Measurements from ENCODE around the gene CTXN1.
A peak's percentile ranks its signal among the peaks of the same experiment; 100 is the strongest.

The CTXN1 gene

GRCh38 chr19:7908742-7909461, 17.0 kb downstream of the CTXN1 start:
- Histone ChIP-seq H3K4me3 (ENCODE audit: low read length in 2 of 2) (no peak overlapping the region), H3K4me1 (ENCODE audit: control insufficient read depth in 2 of 2, insufficient read depth in 2 of 2, low read length in 2 of 2) (peaks cover 9 to 11% of the 10 kb centered on the region in 2 donors), H3K27me3 (ENCODE audit: control insufficient read depth in 2 of 2, insufficient read depth in 2 of 2, low read length in 2 of 2) (no peaks in the 10 kb centered on the region), H3K9ac (ENCODE audit: low read depth in 1 of 2, low read length in 2 of 2) (no peak overlapping the region), H3K27ac (ENCODE audit: low read depth in 2 of 2, low read length in 2 of 2) (no peak overlapping the region), H3K9me3 (ENCODE audit: control insufficient read depth in 2 of 2, low read length in 2 of 2) (no peaks in the 10 kb centered on the region), H3K36me3 (ENCODE audit: control insufficient read depth in 2 of 2, insufficient read depth in 2 of 2, low read length in 2 of 2) (peaks cover 24 to 30% of the 10 kb centered on the region in 2 donors)

GRCh38 chr19:7908078-7908699, 17.7 kb downstream of the CTXN1 start:
- Histone ChIP-seq H3K4me3 (ENCODE audit: low read length in 2 of 2) (no peak overlapping the region), H3K9me3 (ENCODE audit: control insufficient read depth in 2 of 2, low read length in 2 of 2) (no peaks in the 10 kb centered on the region), H3K36me3 (ENCODE audit: control insufficient read depth in 2 of 2, insufficient read depth in 2 of 2, low read length in 2 of 2) (peaks cover 24 to 30% of the 10 kb centered on the region in 2 donors), H3K9ac (ENCODE audit: low read depth in 1 of 2, low read length in 2 of 2) (no peak overlapping the region), H3K4me1 (ENCODE audit: control insufficient read depth in 2 of 2, insufficient read depth in 2 of 2, low read length in 2 of 2) (peaks cover 10 to 11% of the 10 kb centered on the region in 2 donors), H3K27ac (ENCODE audit: low read depth in 2 of 2, low read length in 2 of 2) (no peak overlapping the region), H3K27me3 (ENCODE audit: control insufficient read depth in 2 of 2, insufficient read depth in 2 of 2, low read length in 2 of 2) (no peaks in the 10 kb centered on the region)

GRCh38 chr19:7907544-7907943, 18.4 kb downstream of the CTXN1 start:
- no peak overlapping the region for H3K4me3 ChIP-seq (ENCODE audit: low read length in 2 of 2)
- H3K4me1 ChIP-seq (ENCODE audit: control insufficient read depth in 2 of 2, insufficient read depth in 2 of 2, low read length in 2 of 2), result peaks cover 16 to 17% of the 10 kb centered on the region in 2 donors
- H3K27me3 ChIP-seq (ENCODE audit: control insufficient read depth in 2 of 2, insufficient read depth in 2 of 2, low read length in 2 of 2), result no peaks in the 10 kb centered on the region
- H3K9me3 ChIP-seq (ENCODE audit: control insufficient read depth in 2 of 2, low read length in 2 of 2), result no peaks in the 10 kb centered on the region
- H3K27ac ChIP-seq (ENCODE audit: low read depth in 2 of 2, low read length in 2 of 2), result no peak overlapping the region
- H3K36me3 ChIP-seq (ENCODE audit: control insufficient read depth in 2 of 2, insufficient read depth in 2 of 2, low read length in 2 of 2), result peaks cover 20 to 26% of the 10 kb centered on the region in 2 donors
- no peak overlapping the region for H3K9ac ChIP-seq (ENCODE audit: low read depth in 1 of 2, low read length in 2 of 2)

GRCh38 chr19:7907122-7907521, 18.8 kb downstream of the CTXN1 start:
- Histone ChIP-seq H3K4me3 (ENCODE audit: low read length in 2 of 2) (no peak overlapping the region), H3K9ac (ENCODE audit: low read depth in 1 of 2, low read length in 2 of 2) (no peak overlapping the region), H3K27ac (ENCODE audit: low read depth in 2 of 2, low read length in 2 of 2) (no peak overlapping the region), H3K9me3 (ENCODE audit: control insufficient read depth in 2 of 2, low read length in 2 of 2) (no peaks in the 10 kb centered on the region), H3K27me3 (ENCODE audit: control insufficient read depth in 2 of 2, insufficient read depth in 2 of 2, low read length in 2 of 2) (no peaks in the 10 kb centered on the region), H3K36me3 (ENCODE audit: control insufficient read depth in 2 of 2, insufficient read depth in 2 of 2, low read length in 2 of 2) (peaks cover 19 to 24% of the 10 kb centered on the region in 2 donors), H3K4me1 (ENCODE audit: control insufficient read depth in 2 of 2, insufficient read depth in 2 of 2, low read length in 2 of 2) (peaks cover 16 to 19% of the 10 kb centered on the region in 2 donors)

GRCh38 chr19:7905859-7906258, 20.1 kb downstream of the CTXN1 start:
- Histone ChIP-seq H3K27me3 (ENCODE audit: control insufficient read depth in 2 of 2, insufficient read depth in 2 of 2, low read length in 2 of 2) (no peaks in the 10 kb centered on the region), H3K4me1 (ENCODE audit: control insufficient read depth in 2 of 2, insufficient read depth in 2 of 2, low read length in 2 of 2) (peaks cover 16 to 19% of the 10 kb centered on the region in 2 donors), H3K4me3 (ENCODE audit: low read length in 2 of 2) (no peak overlapping the region), H3K9ac (ENCODE audit: low read depth in 1 of 2, low read length in 2 of 2) (no peak overlapping the region), H3K27ac (ENCODE audit: low read depth in 2 of 2, low read length in 2 of 2) (no peak overlapping the region), H3K9me3 (ENCODE audit: control insufficient read depth in 2 of 2, low read length in 2 of 2) (no peaks in the 10 kb centered on the region), H3K36me3 (ENCODE audit: control insufficient read depth in 2 of 2, insufficient read depth in 2 of 2, low read length in 2 of 2) (peaks cover 9 to 14% of the 10 kb centered on the region in 2 donors)

- Histone ChIP-seq H3K9ac (ENCODE audit: low read depth in 1 of 2, low read length in 2 of 2) (no peak overlapping the region), H3K4me1 (ENCODE audit: control insufficient read depth in 2 of 2, insufficient read depth in 2 of 2, low read length in 2 of 2) (peaks cover 16 to 19% of the 10 kb centered on the region in 2 donors), H3K27me3 (ENCODE audit: control insufficient read depth in 2 of 2, insufficient read depth in 2 of 2, low read length in 2 of 2) (no peaks in the 10 kb centered on the region), H3K36me3 (ENCODE audit: control insufficient read depth in 2 of 2, insufficient read depth in 2 of 2, low read length in 2 of 2) (peaks cover 3 to 8% of the 10 kb centered on the region in 2 donors), H3K27ac (ENCODE audit: low read depth in 2 of 2, low read length in 2 of 2) (no peak overlapping the region), H3K4me3 (ENCODE audit: low read length in 2 of 2) (peak overlapping the region in 1 of 2 donors; percentile 92), H3K9me3 (ENCODE audit: control insufficient read depth in 2 of 2, low read length in 2 of 2) (no peaks in the 10 kb centered on the region)
Observed at GRCh38 chr19:7905268-7905667, 20.7 kb downstream of the CTXN1 start.

GRCh38 chr19:7904074-7905020, 21.6 kb downstream of the CTXN1 start:
- peak overlapping the region; percentile 81 to 96 for H3K9ac ChIP-seq (ENCODE audit: low read depth in 1 of 2, low read length in 2 of 2)
- no peaks in the 10 kb centered on the region for H3K27me3 ChIP-seq (ENCODE audit: control insufficient read depth in 2 of 2, insufficient read depth in 2 of 2, low read length in 2 of 2)
- H3K27ac ChIP-seq (ENCODE audit: low read depth in 2 of 2, low read length in 2 of 2), result peak overlapping the region; percentile 84 to 86
- peaks cover 16 to 19% of the 10 kb centered on the region in 2 donors for H3K4me1 ChIP-seq (ENCODE audit: control insufficient read depth in 2 of 2, insufficient read depth in 2 of 2, low read length in 2 of 2)
- peaks cover 0 to 3% of the 10 kb centered on the region in 2 donors for H3K36me3 ChIP-seq (ENCODE audit: control insufficient read depth in 2 of 2, insufficient read depth in 2 of 2, low read length in 2 of 2)
- peak overlapping the region; percentile 84 to 92 for H3K4me3 ChIP-seq (ENCODE audit: low read length in 2 of 2)
- no peaks in the 10 kb centered on the region for H3K9me3 ChIP-seq (ENCODE audit: control insufficient read depth in 2 of 2, low read length in 2 of 2)

GRCh38 chr19:7903244-7904073, 22.5 kb downstream of the CTXN1 start, which contains the start of gene MAP2K7:
Gene MAP2K7, plus strand, starts transcription at chr19:7903877. Its CDS starts 68 bp downstream, at chr19:7903945.
- Histone ChIP-seq H3K36me3 (ENCODE audit: control insufficient read depth in 2 of 2, insufficient read depth in 2 of 2, low read length in 2 of 2) (no peaks in the 10 kb centered on the region), H3K4me1 (ENCODE audit: control insufficient read depth in 2 of 2, insufficient read depth in 2 of 2, low read length in 2 of 2) (peaks cover 16 to 19% of the 10 kb centered on the region in 2 donors)

GRCh38 chr19:7902796-7903243, 23.1 kb downstream of the CTXN1 start:
- Histone ChIP-seq H3K4me3 (ENCODE audit: low read length in 2 of 2) (peak overlapping the region; percentile 70 to 91), H3K9me3 (ENCODE audit: control insufficient read depth in 2 of 2, low read length in 2 of 2) (no peaks in the 10 kb centered on the region), H3K4me1 (ENCODE audit: control insufficient read depth in 2 of 2, insufficient read depth in 2 of 2, low read length in 2 of 2) (peaks cover 16 to 19% of the 10 kb centered on the region in 2 donors), H3K36me3 (ENCODE audit: control insufficient read depth in 2 of 2, insufficient read depth in 2 of 2, low read length in 2 of 2) (no peaks in the 10 kb centered on the region), H3K27ac (ENCODE audit: low read depth in 2 of 2, low read length in 2 of 2) (peak overlapping the region; percentile 78 to 86), H3K27me3 (ENCODE audit: control insufficient read depth in 2 of 2, insufficient read depth in 2 of 2, low read length in 2 of 2) (no peaks in the 10 kb centered on the region), H3K9ac (ENCODE audit: low read depth in 1 of 2, low read length in 2 of 2) (peak overlapping the region; percentile 76 to 87)

More at GRCh38 chr19:7903244-7904073, 22.5 kb downstream of the CTXN1 start, which contains the start of gene MAP2K7:
- no peaks in the 10 kb centered on the region for H3K9me3 ChIP-seq (ENCODE audit: control insufficient read depth in 2 of 2, low read length in 2 of 2)
- no peaks in the 10 kb centered on the region for H3K27me3 ChIP-seq (ENCODE audit: control insufficient read depth in 2 of 2, insufficient read depth in 2 of 2, low read length in 2 of 2)
- H3K9ac ChIP-seq (ENCODE audit: low read depth in 1 of 2, low read length in 2 of 2), result peak within 1 kb of the TSS; percentile 81 to 96
- H3K4me3 ChIP-seq (ENCODE audit: low read length in 2 of 2), result peak within 1 kb of the TSS; percentile 84 to 92
- peak within 1 kb of the TSS; percentile 84 to 86 for H3K27ac ChIP-seq (ENCODE audit: low read depth in 2 of 2, low read length in 2 of 2)

All from mucosa of rectum (tissue), 2 donors.